AG10803 (cell line): ENCODE data around the gene ROR2.

Source experiments
- DNase-seq: peaks from one replicate; pipeline ENCODE4 v3.0.0; 2010; ENCODE audit warnings: low read depth
- H3K4me3 ChIP-seq: 2 replicates; pipeline ENCODE4 v1.5.1; 2011; ENCODE audit warnings: mild to moderate bottlenecking, low read length, control low read depth
- TF ChIP-seq, protein P1 (sequence below): conservative IDR thresholded peaks from 2 replicates; pipeline ENCODE4 v1.5.1; 2011; ENCODE audit warnings: mild to moderate bottlenecking, low read length, control low read depth, inconsistent platforms

ROR2 gene

DNA sequence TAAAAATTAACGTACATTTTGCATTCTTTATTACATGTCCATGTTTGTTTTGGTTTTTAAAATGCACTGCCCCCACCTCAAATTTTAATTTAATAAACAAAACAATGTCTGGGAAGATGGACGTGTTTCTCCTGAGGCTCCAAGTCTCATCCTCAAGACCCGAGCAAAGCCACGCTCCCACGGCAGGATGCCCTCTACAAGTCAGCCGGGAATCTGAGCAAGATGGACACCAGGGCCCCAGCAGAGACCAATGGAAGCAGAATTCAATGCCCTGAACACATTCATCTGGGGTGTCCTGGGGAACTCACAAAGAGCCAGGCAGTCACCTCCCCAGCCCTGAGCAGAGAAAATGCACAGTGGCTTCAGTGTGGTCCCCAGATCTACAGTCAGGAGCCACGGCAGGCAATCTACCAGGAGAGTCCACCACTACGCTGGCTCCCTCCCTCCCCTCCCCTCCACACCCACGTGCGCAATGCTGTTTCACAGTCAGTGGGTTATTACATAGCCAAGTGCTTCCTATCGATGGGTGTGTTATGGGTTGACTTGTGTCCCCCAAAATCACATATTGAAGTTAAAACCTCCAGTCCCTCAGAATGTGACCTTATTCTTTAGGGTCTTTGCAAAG is 129.8 kb downstream of the ROR2 start:
- TF ChIP-seq, protein P1, sequence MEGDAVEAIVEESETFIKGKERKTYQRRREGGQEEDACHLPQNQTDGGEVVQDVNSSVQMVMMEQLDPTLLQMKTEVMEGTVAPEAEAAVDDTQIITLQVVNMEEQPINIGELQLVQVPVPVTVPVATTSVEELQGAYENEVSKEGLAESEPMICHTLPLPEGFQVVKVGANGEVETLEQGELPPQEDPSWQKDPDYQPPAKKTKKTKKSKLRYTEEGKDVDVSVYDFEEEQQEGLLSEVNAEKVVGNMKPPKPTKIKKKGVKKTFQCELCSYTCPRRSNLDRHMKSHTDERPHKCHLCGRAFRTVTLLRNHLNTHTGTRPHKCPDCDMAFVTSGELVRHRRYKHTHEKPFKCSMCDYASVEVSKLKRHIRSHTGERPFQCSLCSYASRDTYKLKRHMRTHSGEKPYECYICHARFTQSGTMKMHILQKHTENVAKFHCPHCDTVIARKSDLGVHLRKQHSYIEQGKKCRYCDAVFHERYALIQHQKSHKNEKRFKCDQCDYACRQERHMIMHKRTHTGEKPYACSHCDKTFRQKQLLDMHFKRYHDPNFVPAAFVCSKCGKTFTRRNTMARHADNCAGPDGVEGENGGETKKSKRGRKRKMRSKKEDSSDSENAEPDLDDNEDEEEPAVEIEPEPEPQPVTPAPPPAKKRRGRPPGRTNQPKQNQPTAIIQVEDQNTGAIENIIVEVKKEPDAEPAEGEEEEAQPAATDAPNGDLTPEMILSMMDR, result no peak

DNA sequence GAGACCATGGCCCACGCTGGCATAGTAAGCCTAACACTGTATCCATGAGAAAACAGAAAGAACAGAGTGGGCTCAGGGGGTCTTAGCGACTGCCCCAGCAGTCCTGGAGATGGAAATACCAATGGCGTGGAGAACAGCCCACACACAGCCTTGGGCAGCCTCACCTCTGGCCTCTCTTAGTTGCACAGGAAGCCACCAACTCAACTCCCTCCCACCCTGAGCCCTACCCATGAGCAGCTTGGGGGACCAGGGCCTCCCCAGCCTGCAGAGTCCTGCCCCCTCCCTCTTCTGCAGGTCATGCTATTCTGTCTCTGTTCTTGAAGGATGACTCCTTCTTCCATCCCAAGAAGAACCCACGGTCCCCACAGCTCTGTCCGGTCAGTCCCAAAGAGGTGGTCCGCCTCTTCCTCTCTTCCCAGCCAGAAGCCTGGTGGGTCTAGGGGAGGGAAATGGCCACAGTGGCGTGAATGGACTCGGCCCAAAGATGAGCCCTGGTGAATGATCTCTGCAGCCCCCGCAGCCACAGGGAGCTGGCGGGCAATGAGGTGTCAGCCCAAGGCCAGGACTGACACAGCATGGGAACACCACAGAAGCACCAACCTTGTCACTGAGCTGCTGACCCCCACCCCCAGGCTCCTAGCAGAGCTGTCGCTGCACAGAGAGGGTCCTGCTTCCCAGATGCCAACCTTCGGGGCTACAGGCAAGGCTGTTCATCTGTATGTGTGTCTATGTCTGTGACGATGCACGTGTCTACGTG is 131.2 kb downstream of the ROR2 start:
- no peak overlapping the region for H3K4me3 ChIP-seq
- DNase-seq, result no peak
- TF ChIP-seq, protein P1, result no peak

More for the DNA sequence above, 129.8 kb downstream of the ROR2 start:
- DNase-seq, result no peak
- no peak overlapping the region for H3K4me3 ChIP-seq

DNA sequence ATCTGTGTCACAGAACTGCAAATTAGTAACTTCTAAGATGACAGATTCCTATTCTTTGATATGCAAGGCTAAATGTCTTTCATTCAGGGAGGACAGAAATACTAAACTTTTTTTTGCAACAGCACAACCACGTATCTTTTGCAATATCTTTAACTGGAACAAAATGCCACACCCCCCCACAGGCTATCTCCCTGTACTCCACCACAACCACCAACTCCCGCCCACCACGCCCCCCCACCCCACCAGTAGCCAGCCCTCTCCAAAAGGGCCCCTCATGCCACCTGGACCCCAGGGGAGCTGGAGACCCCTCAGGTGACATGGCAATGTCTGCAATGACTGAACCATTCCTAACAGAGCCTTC is 131.8 kb downstream of the ROR2 start:
- peak overlapping the region; percentile 29; the same call in 1 of the 2 replicates for H3K4me3 ChIP-seq
- TF ChIP-seq, protein P1, result no peak
- no peak for DNase-seq

DNA sequence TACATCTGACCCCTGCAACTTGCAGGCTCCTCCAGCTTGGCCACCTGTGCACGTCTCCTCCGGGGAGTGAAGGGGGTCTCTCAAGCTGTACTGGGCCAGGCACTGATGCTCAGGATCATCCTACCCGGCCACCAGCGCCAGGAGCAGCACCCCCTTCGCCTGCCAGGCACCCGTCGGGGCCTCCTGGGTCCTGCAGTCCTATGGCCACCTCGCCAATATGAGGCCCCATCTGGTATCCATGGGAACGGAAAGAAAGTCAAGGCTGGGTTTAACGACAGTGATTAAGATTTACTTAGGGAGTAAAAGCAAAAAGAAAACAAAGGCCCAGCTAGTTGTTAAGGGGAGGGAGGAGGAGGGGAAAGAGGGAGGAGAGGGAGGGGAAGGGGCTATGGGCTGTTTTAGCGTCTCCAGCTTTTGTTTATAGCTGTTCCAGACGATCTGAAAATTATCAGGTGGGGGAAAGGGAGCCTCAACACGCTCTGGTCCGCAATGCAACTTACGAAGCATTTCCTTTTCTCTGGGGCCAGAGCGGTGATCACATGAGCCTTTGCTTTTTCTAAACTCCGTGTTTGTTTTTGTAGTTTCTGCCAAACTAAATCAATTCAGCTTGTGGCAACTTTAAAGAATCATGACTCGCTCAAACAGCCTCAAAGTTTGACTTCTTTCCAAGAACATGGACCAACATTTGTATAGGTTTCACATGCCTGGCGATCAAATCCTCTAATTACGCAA is 132.4 kb downstream of the ROR2 start:
- DNase-seq, result peak; percentile 86
- H3K4me3 ChIP-seq, result peak overlapping the region; percentile 29
- TF ChIP-seq, protein P1, result no peak

DNA sequence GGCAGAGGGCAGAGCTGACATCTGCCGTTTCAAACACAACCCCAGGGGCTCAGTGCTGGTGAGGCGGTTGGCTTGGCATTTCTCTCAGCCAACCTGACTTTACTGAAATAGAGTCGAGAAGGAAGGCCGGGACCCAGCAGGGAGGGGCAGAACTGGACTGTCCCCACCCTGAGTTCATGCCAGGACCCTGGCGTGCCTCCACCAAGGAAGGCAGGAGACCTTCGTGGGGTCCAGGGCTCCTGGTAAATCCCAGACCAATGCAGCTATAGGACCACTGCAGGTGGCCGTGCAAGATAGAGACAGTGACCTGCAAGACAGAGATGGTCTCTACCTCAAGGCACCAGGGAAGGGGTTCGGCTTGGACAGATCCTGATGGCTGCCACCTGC is 132.9 kb downstream of the ROR2 start:
- H3K4me3 ChIP-seq, result no peak overlapping the region
- no peak for DNase-seq
- TF ChIP-seq, protein P1, result no peak

DNA sequence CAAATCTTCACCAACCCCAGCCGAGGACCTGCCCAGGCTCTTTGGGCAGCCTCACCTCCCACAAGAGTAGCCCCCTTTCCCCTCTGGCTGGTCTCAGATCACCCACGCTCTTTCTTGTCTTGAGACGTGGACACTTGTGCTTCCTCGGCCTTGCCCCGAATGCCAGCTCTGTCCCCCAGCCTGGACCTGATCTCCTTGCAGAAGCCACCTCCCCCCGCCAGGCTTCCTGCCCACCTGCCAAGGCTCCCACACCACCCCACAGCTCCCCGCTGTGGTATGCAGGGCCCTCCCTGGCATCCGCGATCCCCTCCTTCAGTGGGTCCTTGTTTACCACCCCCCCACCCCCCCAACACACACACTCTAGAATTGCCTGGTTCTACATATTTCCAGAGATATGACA is 133.7 kb downstream of the ROR2 start:
- TF ChIP-seq, protein P1, result no peak
- DNase-seq, result no peak
- no peak overlapping the region for H3K4me3 ChIP-seq

DNA sequence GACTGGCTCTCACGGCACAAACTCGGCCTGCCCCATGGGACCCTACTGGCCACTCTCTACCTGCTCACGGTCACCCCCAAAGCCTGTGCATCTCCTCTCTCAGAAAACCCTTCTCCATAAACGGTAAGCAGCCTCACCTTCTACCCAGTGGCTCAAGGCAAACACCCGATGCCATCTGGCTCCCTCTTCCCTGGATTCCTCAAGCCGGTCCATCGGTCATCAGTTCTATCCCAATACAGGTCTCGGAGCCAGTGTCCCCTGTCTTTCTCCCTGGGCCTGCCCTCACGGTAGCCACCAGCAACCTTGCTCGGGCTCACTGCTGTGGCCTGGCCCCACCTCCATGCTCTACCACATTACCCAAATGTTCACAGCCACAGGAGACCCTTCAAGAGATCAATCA is 134.1 kb downstream of the ROR2 start:
- TF ChIP-seq, protein P1, result no peak
- DNase-seq, result no peak

More for the DNA sequence above, 134.1 kb downstream of the ROR2 start:
- no peak overlapping the region for H3K4me3 ChIP-seq
